GM23338 (cell line): ENCODE data around the gene CRACR2A. TPM values are rescaled to one million over a fixed set of nuclear protein-coding genes. Genes with fewer than 3 reads are reported as not detected.

Source experiments
- ATAC-seq: fragments of 200-7000 bp; cut with Tn5 transposase; 3 replicates; pipeline ENCODE4 v1.9.1; 2020
- DNase-seq: peaks from one replicate; pipeline ENCODE4 v3.0.0-alpha.2; 2015; ENCODE audit warnings: low spot score
- H2AFZ ChIP-seq: fragments of 200-600 bp; sonication (generic); 2 replicates; pipeline ENCODE4 v1.8.0; 2016; ENCODE audit warnings: antibody characterized with exemption, mild to moderate bottlenecking, moderate library complexity
- H3F3A ChIP-seq: fragments of 200-600 bp; sonication (generic); replicated peaks from 2 replicates; pipeline ENCODE4 v1.8.0; 2017; ENCODE audit warnings: antibody characterized with exemption, mixed run types, low read depth
- H3K27ac ChIP-seq: fragments of 200-600 bp; sonication (generic); 2 replicates; pipeline ENCODE4 v1.6.1; 2016; ENCODE audit warnings: low read depth
- H3K27me3 ChIP-seq: fragments of 200-600 bp; sonication (generic); 2 replicates; pipeline ENCODE4 v1.8.0; 2016; ENCODE audit warnings: mild to moderate bottlenecking, mixed run types, moderate library complexity; ENCODE audit not compliant: insufficient read depth
- H3K36me3 ChIP-seq: fragments of 200-600 bp; sonication (generic); 2 replicates; pipeline ENCODE4 v1.8.0; 2016; ENCODE audit warnings: mild to moderate bottlenecking; ENCODE audit not compliant: insufficient read depth
- H3K4me1 ChIP-seq: fragments of 200-600 bp; sonication (generic); 2 replicates; pipeline ENCODE4 v1.8.0; 2016; ENCODE audit warnings: mild to moderate bottlenecking, moderate library complexity; ENCODE audit not compliant: insufficient read depth
- H3K4me2 ChIP-seq: fragments of 200-600 bp; sonication (generic); 2 replicates; pipeline ENCODE4 v1.7.1; 2017; ENCODE audit warnings: mixed run types
- H3K4me3 ChIP-seq: fragments of 200-600 bp; sonication (generic); 2 replicates; pipeline ENCODE4 v1.6.1; 2016; ENCODE audit warnings: mixed run types
- H3K79me2 ChIP-seq: fragments of 200-600 bp; sonication (generic); replicated peaks from 2 replicates; pipeline ENCODE4 v1.8.0; 2017; ENCODE audit warnings: mild to moderate bottlenecking; ENCODE audit not compliant: insufficient read depth
- H3K9me2 ChIP-seq: fragments of 200-600 bp; sonication (generic); 2 replicates; pipeline ENCODE4 v1.8.0; 2017; ENCODE audit not compliant: insufficient read depth
- H4K20me1 ChIP-seq: fragments of 200-600 bp; sonication (generic); replicated peaks from 2 replicates; pipeline ENCODE4 v1.8.0; 2017; ENCODE audit warnings: mild to moderate bottlenecking; ENCODE audit not compliant: insufficient read depth
- H3K27ac Mint-ChIP-seq: 2 replicates; pipeline ENCODE4 v1.8.0; 2020; ENCODE audit warnings: inconsistent platforms, mild to moderate bottlenecking, moderate library complexity, mixed read lengths
- H3K27me3 Mint-ChIP-seq: 3 replicates; pipeline ENCODE4 v1.8.0; 2022; ENCODE audit warnings: low read depth, mild to moderate bottlenecking, moderate library complexity, mixed read lengths, inconsistent platforms; ENCODE audit not compliant: insufficient read depth, poor library complexity
- H3K36me3 Mint-ChIP-seq: 3 replicates; pipeline ENCODE4 v1.8.0; 2021; ENCODE audit warnings: low read depth, mild to moderate bottlenecking, inconsistent platforms, moderate library complexity, mixed read lengths
- H3K4me1 Mint-ChIP-seq: 3 replicates; pipeline ENCODE4 v1.8.0; 2020; ENCODE audit warnings: mild to moderate bottlenecking, inconsistent platforms, mixed read lengths
- H3K4me3 Mint-ChIP-seq: 3 replicates; pipeline ENCODE4 v1.8.0; 2021; ENCODE audit warnings: moderate library complexity, mild to moderate bottlenecking, inconsistent platforms, mixed read lengths
- H3K9me3 Mint-ChIP-seq: 3 replicates; pipeline ENCODE4 v1.8.0; 2020; ENCODE audit warnings: moderate library complexity, mild to moderate bottlenecking, inconsistent platforms, mixed read lengths
- EZH2 ChIP-seq: fragments of 200-600 bp; sonication (generic); IDR thresholded peaks from one replicate; pipeline ENCODE4 v1.8.0; 2017; ENCODE audit warnings: antibody characterized with exemption, mild to moderate bottlenecking, low read depth; ENCODE audit not compliant: unreplicated experiment
- NANOG ChIP-seq: IDR thresholded peaks from 2 replicates; pipeline ENCODE4 v1.6.1; 2016; ENCODE audit warnings: antibody characterized with exemption, borderline replicate concordance
- POLR2AphosphoS5 ChIP-seq: IDR thresholded peaks from 2 replicates; pipeline ENCODE4 v1.6.1; 2016; ENCODE audit warnings: antibody characterized with exemption, low read depth
- ZNF114 ChIP-seq: fragments of 250-450 bp; sonication (Bioruptor Pico); IDR thresholded peaks from 2 replicates; pipeline ENCODE4 v1.5.0; 2020; ENCODE audit warnings: mild to moderate bottlenecking, moderate library complexity
- polyA plus RNA-seq: library from polyadenylated mRNA; unstranded; fragments of >200 nt; fragmentation: Nextera tagmentation; extraction: Ambion mirVana; gene quantifications from 2 replicates; pipeline ENCODE4 v1.2.1, GENCODE V29; 2016
- total RNA-seq: library from RNA; depleted of rRNA; stranded (reverse); fragments of >200 nt; shearing (Covaris generic); gene quantifications from 2 replicates; pipeline ENCODE4 v1.2.3, GENCODE V29; 2014
- TF ChIP-seq, protein P1 (sequence below): IDR thresholded peaks from 2 replicates; pipeline ENCODE4 v1.6.1; 2016; ENCODE audit warnings: antibody characterized with exemption
- TF ChIP-seq, protein P2 (sequence below): IDR thresholded peaks from one replicate; pipeline ENCODE4 v1.6.1; 2018; ENCODE audit warnings: antibody characterized with exemption; ENCODE audit not compliant: unreplicated experiment
- TF ChIP-seq, protein P3 (sequence below): fragments of 250-450 bp; sonication (Bioruptor Pico); IDR thresholded peaks from 2 replicates; pipeline ENCODE4 v1.5.0; 2020; ENCODE audit warnings: mild to moderate bottlenecking, moderate library complexity
- TF ChIP-seq, protein P4 (sequence below), 2 experiments: fragments of 200-600 bp in 1 of 2; sonication (generic) in 1 of 2; conservative IDR thresholded peaks; 2 replicates each; pipeline versions ENCODE4 v1.5.1 to v1.6.1; 2016 to 2017; ENCODE audit warnings: antibody characterized with exemption in 2 of 2, low read depth in 2 of 2, mild to moderate bottlenecking in 2 of 2, moderate library complexity in 1 of 2

The CRACR2A gene
- total and polyA plus RNA-seq, 2 experiments from 2014 or later, result 1.5 to 3.0 TPM

DNA sequence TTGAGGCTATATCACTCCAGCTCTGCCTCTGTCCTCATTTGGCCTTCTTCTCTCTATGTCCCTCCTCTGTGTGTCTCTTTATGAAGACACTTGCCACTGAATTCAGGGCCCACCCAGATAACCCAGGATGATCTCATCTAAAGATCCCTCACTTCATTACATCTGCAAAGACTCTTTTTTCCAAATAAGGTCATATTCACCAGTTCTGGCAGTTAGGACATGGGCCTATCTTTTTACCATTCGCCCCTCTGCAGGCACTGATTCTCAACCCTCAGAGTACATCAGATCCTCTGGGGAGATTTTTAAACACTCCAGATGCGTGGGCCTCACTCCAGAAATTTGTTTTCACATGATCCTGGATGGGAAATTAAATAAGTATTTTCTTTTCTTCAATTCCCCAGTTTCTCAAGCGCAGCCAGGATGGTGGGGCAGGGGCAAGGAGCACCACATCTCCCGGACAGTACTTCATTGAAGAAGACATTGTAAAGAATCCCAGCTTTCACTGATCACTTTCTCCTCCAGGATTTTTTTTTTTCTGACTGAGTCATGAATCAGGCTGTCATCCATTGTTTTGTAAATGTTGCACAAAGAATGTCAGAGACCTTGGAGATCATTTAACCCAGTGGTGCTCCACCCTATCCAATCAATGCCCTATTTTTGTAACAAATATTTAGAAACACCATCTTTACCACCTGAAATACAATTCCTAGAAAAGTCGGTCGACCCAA lies 27.4 kb downstream of the CRACR2A start (continued):
- TF ChIP-seq, protein P1, sequence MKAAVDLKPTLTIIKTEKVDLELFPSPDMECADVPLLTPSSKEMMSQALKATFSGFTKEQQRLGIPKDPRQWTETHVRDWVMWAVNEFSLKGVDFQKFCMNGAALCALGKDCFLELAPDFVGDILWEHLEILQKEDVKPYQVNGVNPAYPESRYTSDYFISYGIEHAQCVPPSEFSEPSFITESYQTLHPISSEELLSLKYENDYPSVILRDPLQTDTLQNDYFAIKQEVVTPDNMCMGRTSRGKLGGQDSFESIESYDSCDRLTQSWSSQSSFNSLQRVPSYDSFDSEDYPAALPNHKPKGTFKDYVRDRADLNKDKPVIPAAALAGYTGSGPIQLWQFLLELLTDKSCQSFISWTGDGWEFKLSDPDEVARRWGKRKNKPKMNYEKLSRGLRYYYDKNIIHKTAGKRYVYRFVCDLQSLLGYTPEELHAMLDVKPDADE, result no peak
- no peak for TF ChIP-seq NANOG

DNA sequence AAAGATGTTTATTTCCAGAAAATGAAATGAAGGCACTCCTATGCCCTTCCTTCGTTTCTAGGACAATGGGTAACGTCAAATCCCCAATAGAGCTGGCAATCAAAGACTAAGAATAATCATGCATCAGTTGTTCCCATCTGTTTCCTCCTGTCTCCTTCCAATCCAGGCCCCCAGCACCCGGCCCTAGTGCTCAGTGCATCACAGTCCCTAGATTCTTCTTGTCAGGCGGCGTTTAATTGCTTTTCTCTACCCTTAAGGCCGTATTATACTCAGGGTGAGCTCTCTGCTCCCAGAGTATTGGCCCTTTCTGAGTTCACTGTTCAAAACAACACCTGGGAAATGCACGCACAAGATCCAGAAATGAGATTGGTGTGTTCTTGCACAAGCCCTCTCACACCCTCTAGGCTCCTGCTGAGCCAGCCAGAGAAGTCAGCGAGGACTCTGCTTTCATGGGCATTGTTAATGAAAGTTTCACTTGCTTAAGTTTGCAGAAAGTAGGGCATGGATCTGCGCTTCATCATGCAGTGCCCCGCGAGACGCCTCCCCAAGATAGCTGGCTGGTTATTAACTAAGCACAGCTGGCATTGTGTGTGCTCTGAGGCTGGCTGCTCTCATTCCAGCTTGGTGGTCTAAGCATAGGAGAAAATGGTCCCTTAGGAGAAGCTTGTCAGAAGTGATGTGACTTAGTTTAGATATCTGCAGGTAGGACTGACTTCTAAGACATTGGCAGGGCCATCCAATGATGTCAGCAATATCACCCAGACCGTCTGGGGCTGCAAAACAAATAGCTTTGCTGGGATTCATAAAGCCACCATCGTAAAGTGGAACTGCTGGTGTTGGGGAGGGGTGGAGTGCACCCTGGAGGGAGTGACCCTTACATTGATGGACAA lies 28.7 kb downstream of the CRACR2A start:
- H3K27me3 Mint-ChIP-seq, result no peaks in the 10 kb centered on the region
- DNase-seq (no peak), ATAC-seq (no peak)
- Histone ChIP-seq H4K20me1 (no peaks in the 10 kb centered on the region), H3K79me2 (no peaks in the 10 kb centered on the region), H3K27me3 (no peaks in the 10 kb centered on the region), H3K9me2 (no peaks in the 10 kb centered on the region), H3K36me3 (no peaks in the 10 kb centered on the region; the same call in 1 of the 2 replicates), H3K4me3 (no peak overlapping the region), H3K4me2 (no peak overlapping the region), H3F3A (no peaks in the 10 kb centered on the region), H3K27ac (no peak overlapping the region), H2AFZ (no peak overlapping the region), H3K4me1 (peaks cover 10% of the 10 kb centered on the region)
- no peak overlapping the region for H3K27ac Mint-ChIP-seq
- H3K4me1 Mint-ChIP-seq, result peaks cover 24% of the 10 kb centered on the region
- H3K4me3 Mint-ChIP-seq, result no peak overlapping the region
- H3K36me3 Mint-ChIP-seq, result peaks cover 29% of the 10 kb centered on the region
- H3K9me3 Mint-ChIP-seq, result peaks cover 41% of the 10 kb centered on the region
- TF ChIP-seq, protein P2, sequence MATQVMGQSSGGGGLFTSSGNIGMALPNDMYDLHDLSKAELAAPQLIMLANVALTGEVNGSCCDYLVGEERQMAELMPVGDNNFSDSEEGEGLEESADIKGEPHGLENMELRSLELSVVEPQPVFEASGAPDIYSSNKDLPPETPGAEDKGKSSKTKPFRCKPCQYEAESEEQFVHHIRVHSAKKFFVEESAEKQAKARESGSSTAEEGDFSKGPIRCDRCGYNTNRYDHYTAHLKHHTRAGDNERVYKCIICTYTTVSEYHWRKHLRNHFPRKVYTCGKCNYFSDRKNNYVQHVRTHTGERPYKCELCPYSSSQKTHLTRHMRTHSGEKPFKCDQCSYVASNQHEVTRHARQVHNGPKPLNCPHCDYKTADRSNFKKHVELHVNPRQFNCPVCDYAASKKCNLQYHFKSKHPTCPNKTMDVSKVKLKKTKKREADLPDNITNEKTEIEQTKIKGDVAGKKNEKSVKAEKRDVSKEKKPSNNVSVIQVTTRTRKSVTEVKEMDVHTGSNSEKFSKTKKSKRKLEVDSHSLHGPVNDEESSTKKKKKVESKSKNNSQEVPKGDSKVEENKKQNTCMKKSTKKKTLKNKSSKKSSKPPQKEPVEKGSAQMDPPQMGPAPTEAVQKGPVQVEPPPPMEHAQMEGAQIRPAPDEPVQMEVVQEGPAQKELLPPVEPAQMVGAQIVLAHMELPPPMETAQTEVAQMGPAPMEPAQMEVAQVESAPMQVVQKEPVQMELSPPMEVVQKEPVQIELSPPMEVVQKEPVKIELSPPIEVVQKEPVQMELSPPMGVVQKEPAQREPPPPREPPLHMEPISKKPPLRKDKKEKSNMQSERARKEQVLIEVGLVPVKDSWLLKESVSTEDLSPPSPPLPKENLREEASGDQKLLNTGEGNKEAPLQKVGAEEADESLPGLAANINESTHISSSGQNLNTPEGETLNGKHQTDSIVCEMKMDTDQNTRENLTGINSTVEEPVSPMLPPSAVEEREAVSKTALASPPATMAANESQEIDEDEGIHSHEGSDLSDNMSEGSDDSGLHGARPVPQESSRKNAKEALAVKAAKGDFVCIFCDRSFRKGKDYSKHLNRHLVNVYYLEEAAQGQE, result no peak
- TF ChIP-seq, protein P3, sequence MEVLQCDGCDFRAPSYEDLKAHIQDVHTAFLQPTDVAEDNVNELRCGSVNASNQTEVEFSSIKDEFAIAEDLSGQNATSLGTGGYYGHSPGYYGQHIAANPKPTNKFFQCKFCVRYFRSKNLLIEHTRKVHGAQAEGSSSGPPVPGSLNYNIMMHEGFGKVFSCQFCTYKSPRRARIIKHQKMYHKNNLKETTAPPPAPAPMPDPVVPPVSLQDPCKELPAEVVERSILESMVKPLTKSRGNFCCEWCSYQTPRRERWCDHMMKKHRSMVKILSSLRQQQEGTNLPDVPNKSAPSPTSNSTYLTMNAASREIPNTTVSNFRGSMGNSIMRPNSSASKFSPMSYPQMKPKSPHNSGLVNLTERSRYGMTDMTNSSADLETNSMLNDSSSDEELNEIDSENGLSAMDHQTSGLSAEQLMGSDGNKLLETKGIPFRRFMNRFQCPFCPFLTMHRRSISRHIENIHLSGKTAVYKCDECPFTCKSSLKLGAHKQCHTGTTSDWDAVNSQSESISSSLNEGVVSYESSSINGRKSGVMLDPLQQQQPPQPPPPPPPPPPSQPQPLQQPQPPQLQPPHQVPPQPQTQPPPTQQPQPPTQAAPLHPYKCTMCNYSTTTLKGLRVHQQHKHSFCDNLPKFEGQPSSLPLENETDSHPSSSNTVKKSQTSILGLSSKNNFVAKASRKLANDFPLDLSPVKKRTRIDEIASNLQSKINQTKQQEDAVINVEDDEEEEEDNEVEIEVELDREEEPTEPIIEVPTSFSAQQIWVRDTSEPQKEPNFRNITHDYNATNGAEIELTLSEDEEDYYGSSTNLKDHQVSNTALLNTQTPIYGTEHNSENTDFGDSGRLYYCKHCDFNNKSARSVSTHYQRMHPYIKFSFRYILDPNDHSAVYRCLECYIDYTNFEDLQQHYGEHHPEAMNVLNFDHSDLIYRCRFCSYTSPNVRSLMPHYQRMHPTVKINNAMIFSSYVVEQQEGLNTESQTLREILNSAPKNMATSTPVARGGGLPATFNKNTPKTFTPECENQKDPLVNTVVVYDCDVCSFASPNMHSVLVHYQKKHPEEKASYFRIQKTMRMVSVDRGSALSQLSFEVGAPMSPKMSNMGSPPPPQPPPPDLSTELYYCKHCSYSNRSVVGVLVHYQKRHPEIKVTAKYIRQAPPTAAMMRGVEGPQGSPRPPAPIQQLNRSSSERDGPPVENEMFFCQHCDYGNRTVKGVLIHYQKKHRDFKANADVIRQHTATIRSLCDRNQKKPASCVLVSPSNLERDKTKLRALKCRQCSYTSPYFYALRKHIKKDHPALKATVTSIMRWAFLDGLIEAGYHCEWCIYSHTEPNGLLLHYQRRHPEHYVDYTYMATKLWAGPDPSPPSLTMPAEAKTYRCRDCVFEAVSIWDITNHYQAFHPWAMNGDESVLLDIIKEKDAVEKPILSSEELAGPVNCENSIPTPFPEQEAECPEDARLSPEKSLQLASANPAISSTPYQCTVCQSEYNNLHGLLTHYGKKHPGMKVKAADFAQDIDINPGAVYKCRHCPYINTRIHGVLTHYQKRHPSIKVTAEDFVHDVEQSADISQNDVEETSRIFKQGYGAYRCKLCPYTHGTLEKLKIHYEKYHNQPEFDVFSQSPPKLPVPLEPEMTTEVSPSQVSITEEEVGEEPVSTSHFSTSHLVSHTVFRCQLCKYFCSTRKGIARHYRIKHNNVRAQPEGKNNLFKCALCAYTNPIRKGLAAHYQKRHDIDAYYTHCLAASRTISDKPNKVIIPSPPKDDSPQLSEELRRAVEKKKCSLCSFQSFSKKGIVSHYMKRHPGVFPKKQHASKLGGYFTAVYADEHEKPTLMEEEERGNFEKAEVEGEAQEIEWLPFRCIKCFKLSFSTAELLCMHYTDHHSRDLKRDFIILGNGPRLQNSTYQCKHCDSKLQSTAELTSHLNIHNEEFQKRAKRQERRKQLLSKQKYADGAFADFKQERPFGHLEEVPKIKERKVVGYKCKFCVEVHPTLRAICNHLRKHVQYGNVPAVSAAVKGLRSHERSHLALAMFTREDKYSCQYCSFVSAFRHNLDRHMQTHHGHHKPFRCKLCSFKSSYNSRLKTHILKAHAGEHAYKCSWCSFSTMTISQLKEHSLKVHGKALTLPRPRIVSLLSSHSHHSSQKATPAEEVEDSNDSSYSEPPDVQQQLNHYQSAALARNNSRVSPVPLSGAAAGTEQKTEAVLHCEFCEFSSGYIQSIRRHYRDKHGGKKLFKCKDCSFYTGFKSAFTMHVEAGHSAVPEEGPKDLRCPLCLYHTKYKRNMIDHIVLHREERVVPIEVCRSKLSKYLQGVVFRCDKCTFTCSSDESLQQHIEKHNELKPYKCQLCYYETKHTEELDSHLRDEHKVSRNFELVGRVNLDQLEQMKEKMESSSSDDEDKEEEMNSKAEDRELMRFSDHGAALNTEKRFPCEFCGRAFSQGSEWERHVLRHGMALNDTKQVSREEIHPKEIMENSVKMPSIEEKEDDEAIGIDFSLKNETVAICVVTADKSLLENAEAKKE (CRISPR knock-in tag), result no peak
- TF ChIP-seq, protein P1, result no peak
- TF ChIP-seq POLR2AphosphoS5 (no peak), EZH2 (no peak), ZNF114 (CRISPR knock-in tag) (no peak)
- TF ChIP-seq, protein P4, sequence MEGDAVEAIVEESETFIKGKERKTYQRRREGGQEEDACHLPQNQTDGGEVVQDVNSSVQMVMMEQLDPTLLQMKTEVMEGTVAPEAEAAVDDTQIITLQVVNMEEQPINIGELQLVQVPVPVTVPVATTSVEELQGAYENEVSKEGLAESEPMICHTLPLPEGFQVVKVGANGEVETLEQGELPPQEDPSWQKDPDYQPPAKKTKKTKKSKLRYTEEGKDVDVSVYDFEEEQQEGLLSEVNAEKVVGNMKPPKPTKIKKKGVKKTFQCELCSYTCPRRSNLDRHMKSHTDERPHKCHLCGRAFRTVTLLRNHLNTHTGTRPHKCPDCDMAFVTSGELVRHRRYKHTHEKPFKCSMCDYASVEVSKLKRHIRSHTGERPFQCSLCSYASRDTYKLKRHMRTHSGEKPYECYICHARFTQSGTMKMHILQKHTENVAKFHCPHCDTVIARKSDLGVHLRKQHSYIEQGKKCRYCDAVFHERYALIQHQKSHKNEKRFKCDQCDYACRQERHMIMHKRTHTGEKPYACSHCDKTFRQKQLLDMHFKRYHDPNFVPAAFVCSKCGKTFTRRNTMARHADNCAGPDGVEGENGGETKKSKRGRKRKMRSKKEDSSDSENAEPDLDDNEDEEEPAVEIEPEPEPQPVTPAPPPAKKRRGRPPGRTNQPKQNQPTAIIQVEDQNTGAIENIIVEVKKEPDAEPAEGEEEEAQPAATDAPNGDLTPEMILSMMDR (conservative IDR thresholded peaks at IDR 0.05; ENCODE audit: low read depth in 2 of 2), result no peak
